ENCODE measurements around the gene KLF16.
A peak's percentile ranks its signal among the peaks of the same experiment; 100 is the strongest.

KLF16 gene

DNA sequence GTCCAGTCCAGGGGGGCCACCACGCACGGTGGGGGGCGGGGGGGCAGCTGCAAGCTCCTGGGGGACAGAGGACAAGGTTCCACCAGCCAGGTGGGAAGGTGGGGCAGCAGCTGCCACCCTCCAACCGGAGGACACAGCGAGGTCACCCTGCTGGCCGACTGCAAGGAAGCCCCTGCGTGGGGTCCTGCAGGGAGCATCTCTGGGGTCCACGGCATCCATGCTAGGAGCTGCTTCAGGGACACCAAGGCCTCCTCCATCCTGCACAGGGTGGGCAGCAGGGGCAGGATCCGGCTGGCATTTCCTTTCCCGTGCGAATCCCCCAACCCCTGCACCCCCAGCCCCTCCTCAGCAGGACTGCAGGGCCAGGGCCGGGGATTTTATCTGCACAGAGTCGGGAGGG is 8.3 kb upstream of the KLF16 start:
- DNase-seq (ENCODE audit: low read depth in 3 of 3, low spot score in 1 of 3) = no peak

GRCh38 chr19:1871140-1871597 is 7.8 kb upstream of the KLF16 start:
- DNase-seq (ENCODE audit: low read depth in 3 of 3, low spot score in 1 of 3) = no peak

DNA sequence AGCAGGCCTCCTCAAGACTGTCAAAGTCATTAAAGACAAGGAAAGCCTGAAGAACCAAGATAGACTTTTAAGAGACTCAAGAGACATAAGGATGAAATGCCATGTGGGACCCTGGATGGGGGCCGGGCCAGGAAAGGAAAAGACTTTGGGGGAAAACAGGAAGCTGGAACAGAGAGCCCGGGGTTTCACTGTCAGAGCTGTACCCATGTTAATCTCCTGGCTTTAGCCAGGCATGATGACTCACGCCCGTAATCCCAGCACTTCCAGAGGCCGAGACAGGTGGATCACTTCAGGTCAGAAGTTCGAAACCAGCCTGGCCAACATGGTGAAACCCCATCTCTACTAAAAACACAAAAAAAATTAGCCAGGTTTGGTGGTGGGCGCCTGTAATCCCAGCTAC is 5.6 kb upstream of the KLF16 start:
- no peak for DNase-seq (ENCODE audit: low read depth in 3 of 3, low spot score in 1 of 3)

DNA sequence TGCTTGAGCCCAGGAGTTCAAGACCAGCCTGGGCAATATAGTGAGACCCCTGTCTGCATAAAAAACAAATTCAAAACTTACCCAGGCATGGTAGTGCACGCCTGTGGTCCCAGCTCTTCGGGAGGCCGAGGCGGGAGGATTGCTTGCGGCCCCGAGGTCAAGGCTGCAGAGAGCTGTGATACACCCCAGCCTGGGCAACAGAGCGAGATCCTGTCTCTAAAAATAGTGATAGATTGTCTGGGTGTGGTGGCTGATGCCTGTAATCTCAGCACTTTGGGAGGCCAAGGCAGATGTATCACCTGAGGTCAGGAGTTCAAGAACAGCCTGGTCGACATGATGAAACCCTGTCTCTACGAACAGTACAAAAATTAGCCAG is 4.0 kb upstream of the KLF16 start:
- no peak for DNase-seq (ENCODE audit: low read depth in 3 of 3, low spot score in 1 of 3)

- no peak for DNase-seq (ENCODE audit: low read depth in 3 of 3, low spot score in 1 of 3)
Measured at GRCh38 chr19:1866693-1867348, 3.4 kb upstream of the KLF16 start.

DNA sequence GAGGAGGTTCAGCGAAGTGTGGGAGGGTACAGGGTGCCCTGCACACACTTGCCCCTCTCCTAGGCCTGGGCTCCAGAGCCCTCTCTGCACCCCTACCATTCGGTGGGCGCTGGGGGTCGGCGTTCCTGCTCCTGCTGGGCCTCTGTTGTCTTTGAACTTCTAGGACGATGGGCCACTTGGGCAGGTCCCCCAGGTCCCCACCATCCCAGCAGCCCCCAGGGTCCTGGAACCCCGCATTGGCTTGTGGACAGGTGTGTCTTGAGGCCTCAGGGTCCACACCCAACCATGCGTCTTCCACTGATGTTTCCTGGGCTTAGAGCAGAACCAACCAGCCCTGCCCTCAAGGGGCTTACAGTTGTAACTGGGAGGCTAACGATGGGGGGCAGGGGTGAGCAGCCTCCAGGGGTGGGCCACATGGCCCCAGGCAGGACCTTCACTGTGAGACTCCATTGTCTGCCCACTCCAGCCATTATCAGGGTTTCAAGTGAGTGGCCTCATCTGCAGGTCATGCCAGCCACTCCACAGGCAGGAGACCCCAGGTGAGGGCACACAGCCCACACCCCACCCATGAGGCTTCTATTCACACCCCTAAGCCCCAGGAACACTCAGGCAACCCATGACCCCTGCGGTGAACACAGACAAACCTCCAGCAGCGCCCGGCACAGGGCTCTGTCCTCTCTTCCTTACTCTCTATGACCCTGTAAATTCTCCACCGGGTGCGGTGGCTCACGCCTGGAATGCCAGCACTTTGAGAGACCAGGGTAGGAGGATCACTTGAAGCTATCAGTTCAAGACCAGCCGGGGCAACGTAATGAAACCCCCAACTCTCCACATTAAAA is 2.0 kb upstream of the KLF16 start:
- no peak for DNase-seq (ENCODE audit: low read depth in 3 of 3, low spot score in 1 of 3)

GRCh38 chr19:1864480-1865171 is 1.2 kb upstream of the KLF16 start:
- DNase-seq (ENCODE audit: low read depth in 3 of 3, low spot score in 1 of 3) = peak in 1 of 3 donors; percentile 48

GRCh38 chr19:1863638-1864479 is 480 bp upstream of the KLF16 start:
- peak; percentile 78 to 92 (median 90) for DNase-seq (ENCODE audit: low read depth in 3 of 3, low spot score in 1 of 3)

DNA sequence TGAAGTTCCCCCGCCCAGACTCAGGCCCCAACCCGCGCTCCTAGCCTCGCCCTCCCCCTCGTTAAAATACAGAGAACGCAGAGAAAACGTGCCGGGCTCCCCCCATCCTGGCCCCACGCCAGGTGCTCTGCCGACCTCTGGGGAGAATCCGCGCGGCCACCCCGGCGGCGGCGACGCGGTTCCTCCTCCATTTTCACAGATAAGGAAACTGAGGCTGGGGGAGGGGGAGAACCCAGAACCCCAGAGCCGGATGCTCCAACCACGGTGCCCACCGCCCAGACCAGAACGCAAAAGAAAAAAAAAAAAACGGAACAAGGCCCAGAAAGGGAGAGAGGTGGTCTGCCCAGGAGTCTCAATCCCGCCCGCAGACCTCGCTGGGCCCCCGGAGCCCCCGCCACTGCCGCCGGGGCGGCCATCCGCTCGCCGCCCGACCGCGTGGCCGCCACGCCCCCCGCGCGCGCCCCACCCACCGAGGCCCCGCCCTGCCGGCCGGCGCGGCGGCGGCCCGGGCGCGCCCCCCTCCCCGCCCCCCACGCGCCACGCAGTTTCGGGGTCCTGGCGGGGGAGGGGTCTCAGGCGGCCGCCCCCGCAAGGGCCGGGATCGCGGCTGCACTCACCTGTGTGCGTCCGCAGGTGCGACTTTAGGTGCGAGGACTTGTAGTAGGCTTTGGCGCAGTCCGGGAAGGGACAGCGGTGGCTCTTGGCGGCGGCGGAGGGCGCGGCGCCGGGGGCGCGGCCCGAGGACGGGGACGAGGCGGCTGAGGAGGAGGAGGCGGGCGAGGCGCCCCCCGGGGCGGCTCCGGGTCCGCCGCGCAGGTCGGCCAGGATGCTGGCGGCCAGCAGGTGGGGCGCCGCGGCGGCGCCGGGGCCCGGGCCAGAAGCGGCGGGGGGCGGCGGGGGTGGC is 703 bp downstream of the KLF16 start:
- peak in 1 of 3 donors; percentile 61 for DNase-seq (ENCODE audit: low read depth in 3 of 3, low spot score in 1 of 3)

- no peak for DNase-seq (ENCODE audit: low read depth in 3 of 3, low spot score in 1 of 3)
Measured at GRCh38 chr19:1862068-1862423, 1.3 kb downstream of the KLF16 start.

DNA sequence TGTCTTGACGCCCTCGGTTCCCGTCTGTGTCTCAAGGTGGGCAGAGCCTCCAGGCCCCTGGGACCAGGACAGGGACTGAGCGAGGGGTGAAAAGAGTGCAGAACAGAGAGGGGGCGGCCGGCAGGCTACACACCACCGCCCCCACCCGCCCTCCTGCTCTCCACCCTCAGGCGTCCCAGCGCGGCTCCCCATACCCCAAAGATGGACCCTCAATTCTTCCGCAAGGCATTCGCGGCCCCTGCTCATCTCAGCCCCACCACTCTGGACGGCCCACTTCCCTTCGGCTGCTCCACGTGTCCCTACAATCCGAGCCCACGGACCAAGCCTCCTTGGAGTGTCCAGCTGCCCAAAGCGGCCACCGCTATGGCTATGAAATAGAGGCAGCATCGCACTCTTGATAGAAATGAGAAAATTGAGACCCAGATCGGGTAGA is 1.8 kb downstream of the KLF16 start:
- DNase-seq (ENCODE audit: low read depth in 3 of 3, low spot score in 1 of 3) = no peak

GRCh38 chr19:1860821-1861598 is 2.4 kb downstream of the KLF16 start:
- DNase-seq (ENCODE audit: low read depth in 3 of 3, low spot score in 1 of 3) = no peak

DNA sequence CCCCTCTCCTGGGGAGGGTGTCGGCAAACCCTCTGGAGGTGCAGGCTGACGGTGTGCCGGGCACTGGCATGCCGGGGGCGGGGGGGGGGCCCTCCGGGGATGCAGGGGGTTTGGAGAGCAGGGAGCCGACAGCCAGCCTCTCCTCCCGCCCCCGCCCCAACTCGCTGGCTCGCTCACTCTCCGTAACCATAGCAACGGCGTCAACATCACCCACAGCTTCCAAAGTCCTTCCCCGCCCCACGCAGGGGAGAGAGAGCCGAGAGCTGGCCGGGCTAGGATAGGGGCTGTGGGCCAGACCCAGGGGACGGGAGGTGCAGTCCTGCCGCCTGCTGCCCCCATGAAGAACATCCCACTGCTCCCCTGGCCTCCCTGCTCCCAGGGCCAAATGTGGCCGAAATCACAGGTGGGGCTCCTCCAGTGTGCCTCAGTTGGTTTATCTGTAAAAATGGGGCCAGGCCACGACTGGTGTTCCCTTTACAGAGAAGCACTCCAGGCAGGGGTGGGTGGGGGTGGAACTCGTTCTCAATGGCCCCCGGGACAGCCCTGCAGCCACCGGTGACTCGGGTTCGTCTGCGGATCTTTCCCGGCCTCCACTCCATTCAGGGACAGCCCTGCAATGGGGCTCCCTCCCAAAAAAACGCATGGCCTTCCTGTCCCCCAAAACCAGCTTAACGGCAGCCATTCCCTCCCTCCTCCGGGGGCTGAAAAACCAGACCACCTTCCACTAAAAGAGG is 3.2 kb downstream of the KLF16 start:
- no peak for DNase-seq (ENCODE audit: low read depth in 3 of 3, low spot score in 1 of 3)

- no peak for DNase-seq (ENCODE audit: low read depth in 3 of 3, low spot score in 1 of 3)
Measured at GRCh38 chr19:1859331-1859781, 4.0 kb downstream of the KLF16 start.

- DNase-seq (ENCODE audit: low read depth in 3 of 3, low spot score in 1 of 3) = no peak
Measured at GRCh38 chr19:1858412-1859081, 4.8 kb downstream of the KLF16 start.

DNA sequence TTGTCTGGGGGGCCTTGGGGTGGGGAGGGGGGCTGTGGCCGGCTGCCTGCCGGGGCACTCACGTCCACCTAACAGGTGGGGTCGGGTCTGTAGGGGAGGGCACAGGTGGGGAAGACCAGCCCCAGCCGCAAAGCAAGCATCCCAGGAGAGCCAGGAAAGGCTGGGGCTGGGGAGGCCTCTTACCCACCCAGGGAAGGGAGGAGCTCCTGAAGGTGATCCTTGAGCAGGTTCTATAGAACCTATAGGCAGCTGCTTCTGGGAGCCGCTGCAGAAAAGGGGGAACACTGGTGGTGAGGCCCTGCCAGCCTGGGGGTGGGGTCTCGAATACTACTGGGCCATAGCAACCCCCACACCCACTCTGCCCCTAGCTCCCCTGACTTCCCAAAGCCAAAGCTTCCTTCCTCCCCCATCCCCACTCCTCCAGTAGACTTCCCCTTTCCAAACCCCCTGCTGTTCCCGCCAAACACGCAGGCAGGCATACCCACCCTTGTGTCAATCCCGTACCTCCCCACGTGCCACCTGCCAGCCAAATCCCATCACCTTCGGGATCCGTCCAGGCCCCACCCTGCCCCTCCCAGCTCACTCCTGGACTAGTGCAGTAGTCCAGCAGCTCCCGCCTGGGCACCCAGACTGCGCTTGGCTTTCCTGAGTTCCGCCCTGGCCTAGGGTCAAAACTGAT is 5.6 kb downstream of the KLF16 start:
- DNase-seq (ENCODE audit: low read depth in 3 of 3, low spot score in 1 of 3) = no peak
